CD4-positive, alpha-beta memory T cell (primary cell): ENCODE data around the gene ZNF462. TPM values are rescaled to one million over a fixed set of nuclear protein-coding genes. Genes with fewer than 3 reads are reported as not detected.

Experiments
- CTCF ChIA-PET: fragments of 350-600 bp; sonication (Branson Sonifier 250); formaldehyde crosslinking; loops from one replicate; lab custom pipeline; 2021; ENCODE audit warnings: inconsistent platforms; ENCODE audit not compliant: partially characterized antibody; lab: Charles Lee
- POLR2A ChIA-PET: fragments of 350-600 bp; sonication (Branson Sonifier 250); formaldehyde crosslinking; loops from one replicate; lab custom pipeline; 2021; ENCODE audit not compliant: partially characterized antibody; lab: Charles Lee
- DNase-seq, 5 donors: peaks; one replicate each; pipeline versions ENCODE4 v3.0.0 to v3.0.0-alpha.2; 2020 to 2022; ENCODE audit warnings: mixed read lengths in 1 of 5
- H3K27ac ChIP-seq: one replicate; pipeline ENCODE4 v1.7.0; 2013; ENCODE audit warnings: low read depth, low read length
- H3K27me3 ChIP-seq: 2 replicates; pipeline ENCODE4 v1.7.0; 2013; ENCODE audit warnings: mild to moderate bottlenecking, low read length, moderate library complexity; ENCODE audit not compliant: insufficient read depth
- H3K36me3 ChIP-seq: 2 replicates; pipeline ENCODE4 v1.7.0; 2013; ENCODE audit warnings: mild to moderate bottlenecking, low read length, moderate library complexity; ENCODE audit not compliant: insufficient read depth
- H3K4me1 ChIP-seq: 2 replicates; pipeline ENCODE4 v1.7.0; 2013; ENCODE audit warnings: mild to moderate bottlenecking, low read length, moderate library complexity; ENCODE audit not compliant: insufficient read depth
- H3K4me3 ChIP-seq, 2 donors: one replicate each; pipeline ENCODE4 v1.7.0; 2013; ENCODE audit warnings: low read length in 2 of 2, mild to moderate bottlenecking in 1 of 2
- H3K9me3 ChIP-seq, 2 donors: one replicate each; pipeline ENCODE4 v1.7.0; 2013; ENCODE audit warnings: low read length in 2 of 2, control low read depth in 1 of 2; ENCODE audit not compliant: control insufficient read depth in 1 of 2
- H3K27ac Mint-ChIP-seq, 7 donors: one replicate each; pipeline ENCODE4 v1.8.0; 2020 to 2021; ENCODE audit warnings: mixed read lengths in 7 of 7, mild to moderate bottlenecking in 6 of 7, inconsistent platforms in 3 of 7, moderate library complexity in 3 of 7
- H3K27me3 Mint-ChIP-seq, 2 donors: one replicate each; pipeline ENCODE4 v1.8.0; 2020 to 2021; ENCODE audit warnings: mixed read lengths in 2 of 2
- H3K36me3 Mint-ChIP-seq, 2 donors: one replicate each; pipeline ENCODE4 v1.8.0; 2020 to 2021; ENCODE audit warnings: mixed read lengths in 2 of 2, inconsistent platforms in 1 of 2, mild to moderate bottlenecking in 1 of 2
- H3K4me1 Mint-ChIP-seq, 4 donors: one replicate each; pipeline ENCODE4 v1.8.0; 2020 to 2021; ENCODE audit warnings: mixed read lengths in 4 of 4, mild to moderate bottlenecking in 1 of 4
- H3K4me3 Mint-ChIP-seq, 8 donors: one replicate each; pipeline ENCODE4 v1.8.0; 2020 to 2021; ENCODE audit warnings: mixed read lengths in 8 of 8, mild to moderate bottlenecking in 7 of 8, moderate library complexity in 6 of 8, inconsistent platforms in 3 of 8
- H3K9me3 Mint-ChIP-seq, 8 donors: one replicate each; pipeline ENCODE4 v1.8.0; 2020 to 2021; ENCODE audit warnings: mixed read lengths in 8 of 8, mild to moderate bottlenecking in 5 of 8, inconsistent platforms in 3 of 8, moderate library complexity in 1 of 8
- intact Hi-C: fragments of 100-400 bp; cut with micrococcal nuclease; formaldehyde crosslinking; loops from one replicate; pipeline ENCODE4 v1.15.1; 2023
- polyA plus RNA-seq, 2 donors: library from polyadenylated mRNA; unstranded; fragments of 300-500 nt; fragmentation: Illumina TruSeq; gene quantifications; one replicate each; pipeline ENCODE4 v1.2.3, GENCODE V29; 2021
- total RNA-seq, 2 experiments: library from RNA; stranded (reverse); gene quantifications; one replicate each; pipeline ENCODE4 v1.2.3, GENCODE V29; 2021

ZNF462 gene
- total and polyA plus RNA-seq, 4 experiments from 2014 or later = 1.0 to 2.8 (median 1.8) TPM; not detected in 1

DNA sequence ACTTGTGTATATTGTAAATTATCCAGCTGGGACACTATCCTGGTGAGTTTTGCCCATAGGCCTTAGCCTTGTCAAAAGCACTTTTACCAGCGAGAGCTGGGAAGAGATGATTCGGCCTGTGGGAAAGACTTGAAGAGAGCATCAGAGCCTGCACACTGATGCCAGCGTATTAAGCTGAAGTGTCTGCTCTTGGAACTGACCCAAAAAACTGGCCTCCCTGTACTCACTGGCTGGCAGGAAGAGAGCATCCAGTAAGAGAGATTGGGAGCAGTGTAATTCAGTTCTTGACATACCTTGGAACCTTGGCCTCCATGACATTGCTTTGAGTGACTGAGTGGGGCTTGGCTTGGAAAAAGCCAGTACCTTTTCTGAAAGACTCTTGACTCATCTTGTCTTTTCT lies 73.7 kb downstream of the ZNF462 start:
- H3K27me3 ChIP-seq = no peaks in the 10 kb centered on the region
- H3K27ac ChIP-seq = no peak overlapping the region
- intact Hi-C loops = no loop called here
- peaks cover 0 to 10% (median 4%) of the 10 kb centered on the region in 8 donors for H3K9me3 Mint-ChIP-seq
- H3K9me3 ChIP-seq = no peaks in the 10 kb centered on the region
- CTCF ChIA-PET = no interaction called here
- no peak overlapping the region for H3K4me3 ChIP-seq
- H3K27ac Mint-ChIP-seq = peak overlapping the region in 1 of 7 donors; percentile 31
- no peak for DNase-seq
- H3K36me3 Mint-ChIP-seq = no peaks in the 10 kb centered on the region
- H3K36me3 ChIP-seq = no peaks in the 10 kb centered on the region
- no peaks in the 10 kb centered on the region for H3K4me1 Mint-ChIP-seq
- no peaks in the 10 kb centered on the region for H3K4me1 ChIP-seq
- POLR2A ChIA-PET = no interaction called here
- H3K27me3 Mint-ChIP-seq = no peaks in the 10 kb centered on the region
- no peak overlapping the region for H3K4me3 Mint-ChIP-seq

DNA sequence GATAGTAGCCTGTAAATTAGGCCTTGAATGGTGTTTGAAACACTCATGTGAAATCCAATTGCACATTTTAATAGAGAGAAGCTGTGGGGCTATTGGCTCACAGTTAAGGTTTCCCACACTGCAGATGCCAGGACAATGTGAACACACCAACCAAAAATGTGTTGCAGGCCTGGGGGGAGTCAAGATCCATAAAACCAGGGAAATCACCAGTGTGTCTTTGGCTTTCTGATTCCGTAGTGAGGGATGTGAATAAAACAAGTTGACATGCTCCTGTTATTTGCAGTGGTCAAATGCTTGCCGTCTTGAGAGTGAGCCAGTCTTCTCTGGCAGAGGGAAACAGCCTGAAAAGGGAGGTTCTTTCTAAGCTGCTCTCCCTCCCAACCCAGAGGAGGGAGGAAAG lies 79.0 kb downstream of the ZNF462 start:
- H3K4me3 ChIP-seq = no peak overlapping the region
- H3K4me3 Mint-ChIP-seq = no peak overlapping the region
- H3K4me1 ChIP-seq = no peaks in the 10 kb centered on the region
- no peaks in the 10 kb centered on the region for H3K4me1 Mint-ChIP-seq
- no peaks in the 10 kb centered on the region for H3K27me3 Mint-ChIP-seq
- H3K36me3 Mint-ChIP-seq = no peaks in the 10 kb centered on the region
- no peaks in the 10 kb centered on the region for H3K9me3 ChIP-seq
- CTCF ChIA-PET = no interaction called here
- peaks cover 0 to 4% (median under 1%) of the 10 kb centered on the region in 8 donors for H3K9me3 Mint-ChIP-seq
- H3K27ac Mint-ChIP-seq = no peak overlapping the region
- DNase-seq = no peak
- POLR2A ChIA-PET = no interaction called here
- no peak overlapping the region for H3K27ac ChIP-seq
- no peaks in the 10 kb centered on the region for H3K36me3 ChIP-seq
- intact Hi-C loops = no loop called here
- no peaks in the 10 kb centered on the region for H3K27me3 ChIP-seq

DNA sequence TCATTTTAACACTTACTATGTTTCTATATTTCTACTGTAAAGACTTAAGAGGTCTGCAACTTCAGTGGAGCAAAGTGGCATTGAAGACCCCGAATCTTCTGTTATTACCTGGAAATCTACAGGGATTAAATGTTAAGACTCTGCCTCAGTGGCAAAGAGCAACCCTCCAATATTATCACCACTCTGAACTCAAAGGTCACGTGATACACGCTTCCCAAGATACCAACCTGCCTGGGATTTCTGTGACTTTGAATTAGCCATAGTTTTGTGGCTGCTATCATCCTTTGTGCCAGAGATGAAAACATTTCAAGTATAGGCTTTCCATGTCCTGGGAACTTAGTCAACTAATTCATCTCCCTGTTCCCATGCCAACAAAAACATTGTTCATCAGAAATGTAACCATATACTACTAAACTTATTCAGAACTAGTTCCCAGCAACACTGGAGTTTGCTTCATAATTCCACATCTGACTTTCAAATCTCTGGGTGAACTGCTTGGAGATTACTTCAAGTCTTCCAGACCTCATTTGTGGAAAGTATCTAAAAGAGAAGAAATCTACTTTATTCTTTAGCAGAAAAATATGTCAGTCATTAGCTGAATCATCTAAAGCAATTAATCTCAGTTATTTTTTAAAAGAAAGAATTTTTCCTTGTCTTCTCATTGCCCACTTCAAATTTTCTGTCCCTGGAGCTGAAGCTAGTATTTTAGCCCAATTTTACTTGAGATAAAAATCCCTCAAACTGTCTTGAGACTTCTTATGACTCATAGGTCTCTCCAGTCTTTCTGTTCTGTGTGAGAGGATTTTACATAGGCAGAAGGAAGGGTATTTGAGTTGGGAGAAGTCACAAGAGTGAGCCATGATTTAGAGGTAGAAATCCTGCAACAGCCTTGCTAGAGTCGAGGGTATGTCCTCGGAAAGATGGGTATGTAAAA lies 83.0 kb downstream of the ZNF462 start:
- ChIA-PET CTCF (no interaction called here), POLR2A (no interaction called here)
- Histone ChIP-seq H3K27ac (no peak overlapping the region), H3K27me3 (no peaks in the 10 kb centered on the region), H3K36me3 (no peaks in the 10 kb centered on the region), H3K9me3 (no peaks in the 10 kb centered on the region), H3K4me1 (no peaks in the 10 kb centered on the region), H3K4me3 (no peak overlapping the region)
- intact Hi-C loops = no loop called here
- Mint-ChIP-seq H3K36me3 (no peaks in the 10 kb centered on the region), H3K4me3 (no peak overlapping the region), H3K9me3 (peaks cover 0 to 5% (median 0%) of the 10 kb centered on the region in 8 donors), H3K27ac (no peak overlapping the region), H3K27me3 (no peaks in the 10 kb centered on the region), H3K4me1 (no peaks in the 10 kb centered on the region)
- no peak for DNase-seq

DNA sequence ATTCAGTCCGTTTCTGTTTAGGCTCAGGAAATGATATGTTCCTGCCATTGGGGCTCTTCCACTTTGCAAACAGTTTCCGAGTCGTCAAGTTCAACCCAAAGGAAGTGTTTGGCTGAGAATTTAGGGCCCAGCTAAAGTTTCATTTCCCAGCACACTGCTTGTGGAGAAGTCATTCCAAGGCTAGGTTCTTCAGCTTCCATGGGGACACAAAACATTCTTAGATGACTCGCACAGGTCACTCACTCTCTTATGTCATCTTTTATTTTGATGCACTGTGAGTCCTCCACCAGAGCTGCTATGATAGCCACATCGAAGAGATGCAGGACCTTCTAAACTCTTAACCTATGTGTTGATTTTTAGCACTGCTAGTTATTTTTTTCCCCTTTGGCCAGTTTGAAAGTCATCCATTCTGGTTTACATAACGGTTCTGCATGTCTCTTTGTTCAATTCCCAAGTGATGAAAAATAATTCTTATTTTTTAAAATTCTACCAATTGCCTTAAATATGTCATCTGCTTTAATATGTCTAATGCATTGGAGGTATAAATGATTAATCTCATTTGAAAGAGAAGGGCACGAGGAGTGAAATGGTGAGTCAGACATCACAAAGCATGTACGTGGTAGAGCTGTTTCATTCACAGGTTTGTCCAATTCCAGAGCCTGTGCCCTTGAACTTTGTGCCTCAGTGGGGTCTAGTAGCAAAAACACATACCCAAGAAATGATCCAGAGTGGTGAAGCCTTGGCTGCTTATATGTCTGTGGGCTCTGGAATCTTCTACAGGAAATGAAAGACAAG lies 84.3 kb downstream of the ZNF462 start:
- no peak overlapping the region for H3K4me3 Mint-ChIP-seq
- H3K27ac Mint-ChIP-seq = no peak overlapping the region
- Histone ChIP-seq H3K36me3 (no peaks in the 10 kb centered on the region), H3K9me3 (no peaks in the 10 kb centered on the region), H3K27me3 (no peaks in the 10 kb centered on the region), H3K27ac (no peak overlapping the region), H3K4me3 (no peak overlapping the region), H3K4me1 (no peaks in the 10 kb centered on the region)
- H3K36me3 Mint-ChIP-seq = no peaks in the 10 kb centered on the region
- H3K4me1 Mint-ChIP-seq = no peaks in the 10 kb centered on the region
- CTCF ChIA-PET = no interaction called here
- no peaks in the 10 kb centered on the region for H3K27me3 Mint-ChIP-seq
- intact Hi-C loops = no loop called here
- DNase-seq = no peak
- POLR2A ChIA-PET = no interaction called here
- peaks cover 0 to 5% (median 0%) of the 10 kb centered on the region in 8 donors for H3K9me3 Mint-ChIP-seq

- Mint-ChIP-seq H3K9me3 (peaks cover 0 to 8% (median 3%) of the 10 kb centered on the region in 8 donors), H3K4me1 (no peaks in the 10 kb centered on the region), H3K27me3 (peaks cover 0 to 2% of the 10 kb centered on the region in 2 donors), H3K36me3 (no peaks in the 10 kb centered on the region), H3K27ac (no peak overlapping the region), H3K4me3 (no peak overlapping the region)
- DNase-seq = no peak
- intact Hi-C loops = no loop called here
- H3K27me3 ChIP-seq = no peaks in the 10 kb centered on the region
- H3K9me3 ChIP-seq = peaks cover 0 to 5% of the 10 kb centered on the region in 2 donors
- POLR2A ChIA-PET = no interaction called here
- no peaks in the 10 kb centered on the region for H3K4me1 ChIP-seq
- no peak overlapping the region for H3K4me3 ChIP-seq
- H3K27ac ChIP-seq = no peak overlapping the region
- no peaks in the 10 kb centered on the region for H3K36me3 ChIP-seq
- CTCF ChIA-PET = no interaction called here
Measured at GRCh38 chr9:106953174-106953573, 90.2 kb downstream of the ZNF462 start.

- Mint-ChIP-seq H3K36me3 (no peaks in the 10 kb centered on the region), H3K4me3 (no peak overlapping the region), H3K27me3 (peaks cover 0 to 2% of the 10 kb centered on the region in 2 donors), H3K4me1 (no peaks in the 10 kb centered on the region), H3K27ac (peak overlapping the region in 1 of 7 donors; percentile 0), H3K9me3 (peaks cover 0 to 8% (median 3%) of the 10 kb centered on the region in 8 donors)
- Histone ChIP-seq H3K27me3 (no peaks in the 10 kb centered on the region), H3K36me3 (no peaks in the 10 kb centered on the region), H3K4me1 (no peaks in the 10 kb centered on the region), H3K4me3 (no peak overlapping the region), H3K9me3 (peaks cover 0 to 5% of the 10 kb centered on the region in 2 donors), H3K27ac (no peak overlapping the region)
- ChIA-PET POLR2A (no interaction called here), CTCF (no interaction called here)
- intact Hi-C loops = no loop called here
- DNase-seq = no peak
Measured at GRCh38 chr9:106954558-106954957, 91.6 kb downstream of the ZNF462 start.
